DOHH2 (cell line): Measurements from ENCODE around the gene ST3GAL3.
A peak's percentile ranks its signal among the peaks of the same experiment; 100 is the strongest.

Experiments used
- H3F3A ChIP-seq: fragments of 200-600 bp; sonication (generic), shearing (Covaris generic); 2 replicates; pipeline ENCODE4 v1.6.0; 2016; ENCODE audit warnings: antibody characterized with exemption, mild to moderate bottlenecking; ENCODE audit not compliant: control insufficient read depth, insufficient read depth
- H3K27ac ChIP-seq: fragments of 200-600 bp; sonication (generic); 2 replicates; pipeline ENCODE4 v1.5.1; 2014; ENCODE audit warnings: low read depth, mild to moderate bottlenecking, low read length, moderate library complexity
- H3K27me3 ChIP-seq: fragments of 200-600 bp; sonication (generic); 2 replicates; pipeline ENCODE4 v1.6.1; 2014; ENCODE audit warnings: mild to moderate bottlenecking, low read length, mixed read lengths; ENCODE audit not compliant: control insufficient read depth
- H3K36me3 ChIP-seq: fragments of 200-600 bp; sonication (generic); 2 replicates; pipeline ENCODE4 v1.6.1; 2014; ENCODE audit warnings: mild to moderate bottlenecking, low read length, moderate library complexity, mixed read lengths; ENCODE audit not compliant: control insufficient read depth
- H3K4me1 ChIP-seq: fragments of 200-600 bp; sonication (generic); 2 replicates; pipeline ENCODE4 v1.6.1; 2014; ENCODE audit warnings: mild to moderate bottlenecking, low read length, mixed read lengths; ENCODE audit not compliant: control insufficient read depth
- H3K4me2 ChIP-seq: fragments of 200-600 bp; sonication (generic); 2 replicates; pipeline ENCODE4 v1.6.0; 2014; ENCODE audit warnings: mild to moderate bottlenecking, low read length, moderate library complexity
- H3K4me3 ChIP-seq: fragments of 200-600 bp; sonication (generic); 2 replicates; pipeline ENCODE4 v1.5.1; 2014; ENCODE audit warnings: mild to moderate bottlenecking, low read length, mixed read lengths
- H3K79me2 ChIP-seq: fragments of 200-600 bp; sonication (generic); 2 replicates; pipeline ENCODE4 v1.6.1; 2014; ENCODE audit warnings: mild to moderate bottlenecking, low read length, mixed read lengths; ENCODE audit not compliant: control insufficient read depth
- H3K9me2 ChIP-seq: fragments of 200-600 bp; sonication (generic); replicated peaks from 2 replicates; pipeline ENCODE4 v1.6.1; 2014; ENCODE audit warnings: mild to moderate bottlenecking, low read length, mixed read lengths; ENCODE audit not compliant: control insufficient read depth
- H3K9me3 ChIP-seq: fragments of 200-600 bp; sonication (generic); 2 replicates; pipeline ENCODE4 v1.6.1; 2014; ENCODE audit warnings: antibody characterized with exemption, low read length, mixed read lengths; ENCODE audit not compliant: control insufficient read depth, insufficient read depth
- H4K20me1 ChIP-seq: fragments of 200-600 bp; sonication (generic); 2 replicates; pipeline ENCODE4 v1.6.0; 2014; ENCODE audit warnings: low read depth, mild to moderate bottlenecking, antibody characterized with exemption, low read length, moderate library complexity; ENCODE audit not compliant: control insufficient read depth, insufficient read depth
- EZH2phosphoT487 ChIP-seq: fragments of 200-600 bp; sonication (generic); IDR thresholded peaks from 2 replicates; pipeline ENCODE4 v1.6.1; 2017; ENCODE audit warnings: borderline replicate concordance, mild to moderate bottlenecking, antibody characterized with exemption, low read length, moderate library complexity, mixed read lengths
- TF ChIP-seq, protein P1 (sequence below): fragments of 200-600 bp; sonication (generic); IDR thresholded peaks from one replicate; pipeline ENCODE4 v1.5.1; 2014; ENCODE audit warnings: antibody characterized with exemption, mild to moderate bottlenecking, low read depth, low read length; ENCODE audit not compliant: poor library complexity, severe bottlenecking

ST3GAL3 gene

DNA sequence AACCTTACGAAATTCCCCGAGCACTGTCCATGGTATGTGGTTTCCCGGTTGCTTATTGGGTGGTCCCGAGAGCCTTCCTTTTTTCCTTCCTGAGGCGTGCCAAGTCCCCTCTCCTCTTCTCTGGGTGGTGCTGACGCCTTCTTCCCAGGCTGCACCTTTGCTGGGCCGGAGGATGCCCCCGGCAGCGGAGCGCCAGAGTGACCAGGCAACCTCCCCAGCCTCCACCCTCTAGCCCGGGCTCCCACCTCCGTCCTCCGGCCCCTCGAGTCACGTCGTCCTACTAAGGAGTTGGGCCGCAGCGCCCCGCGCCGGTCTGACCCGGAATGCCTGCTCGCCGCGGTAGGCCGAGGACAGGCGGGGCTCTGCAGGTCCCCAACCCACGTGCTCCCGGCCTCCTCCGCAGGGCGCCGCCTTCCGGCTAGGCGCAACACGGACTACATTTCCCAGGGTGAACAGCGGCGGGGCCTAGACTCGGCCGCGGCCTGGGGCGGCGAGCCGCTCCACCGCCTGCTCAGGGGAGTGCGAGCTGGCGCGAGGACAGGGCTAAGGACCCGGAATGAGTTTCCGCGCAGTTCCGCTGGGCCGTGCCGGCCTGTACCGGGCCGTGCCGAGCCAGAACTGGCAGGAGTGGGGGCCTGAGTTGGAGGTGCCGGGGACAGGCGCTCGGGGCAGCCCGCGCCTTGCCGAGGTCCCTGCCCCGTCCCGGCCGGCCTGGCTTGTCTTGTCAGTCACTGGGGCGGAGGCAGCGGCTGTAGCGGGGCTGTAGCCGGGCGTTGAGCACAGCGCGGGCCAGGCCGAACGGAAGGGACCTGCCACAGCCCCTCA, 239.1 kb downstream of the ST3GAL3 start, which contains the start of gene IPO13:
Gene IPO13, plus strand, starts transcription at position 715 of the 825 bp plus-strand sequence. CDS start 651 bp downstream, outside the sequence.
- H3K36me3 ChIP-seq: peaks cover 27% of the 10 kb centered on the region
- no peaks in the 10 kb centered on the region for H4K20me1 ChIP-seq
- no peaks in the 10 kb centered on the region for H3F3A ChIP-seq
- peak within 1 kb of the TSS; percentile 94 for H3K4me3 ChIP-seq
- H3K27ac ChIP-seq: peak within 1 kb of the TSS; percentile 64
- H3K9me2 ChIP-seq: no peaks in the 10 kb centered on the region
- no peaks in the 10 kb centered on the region for H3K27me3 ChIP-seq
- H3K79me2 ChIP-seq: peaks cover 46% of the 10 kb centered on the region
- peak within 1 kb of the TSS; percentile 93 for H3K4me2 ChIP-seq
- H3K9me3 ChIP-seq: no peaks in the 10 kb centered on the region
- peaks cover 26% of the 10 kb centered on the region for H3K4me1 ChIP-seq
- TF ChIP-seq, protein P1, sequence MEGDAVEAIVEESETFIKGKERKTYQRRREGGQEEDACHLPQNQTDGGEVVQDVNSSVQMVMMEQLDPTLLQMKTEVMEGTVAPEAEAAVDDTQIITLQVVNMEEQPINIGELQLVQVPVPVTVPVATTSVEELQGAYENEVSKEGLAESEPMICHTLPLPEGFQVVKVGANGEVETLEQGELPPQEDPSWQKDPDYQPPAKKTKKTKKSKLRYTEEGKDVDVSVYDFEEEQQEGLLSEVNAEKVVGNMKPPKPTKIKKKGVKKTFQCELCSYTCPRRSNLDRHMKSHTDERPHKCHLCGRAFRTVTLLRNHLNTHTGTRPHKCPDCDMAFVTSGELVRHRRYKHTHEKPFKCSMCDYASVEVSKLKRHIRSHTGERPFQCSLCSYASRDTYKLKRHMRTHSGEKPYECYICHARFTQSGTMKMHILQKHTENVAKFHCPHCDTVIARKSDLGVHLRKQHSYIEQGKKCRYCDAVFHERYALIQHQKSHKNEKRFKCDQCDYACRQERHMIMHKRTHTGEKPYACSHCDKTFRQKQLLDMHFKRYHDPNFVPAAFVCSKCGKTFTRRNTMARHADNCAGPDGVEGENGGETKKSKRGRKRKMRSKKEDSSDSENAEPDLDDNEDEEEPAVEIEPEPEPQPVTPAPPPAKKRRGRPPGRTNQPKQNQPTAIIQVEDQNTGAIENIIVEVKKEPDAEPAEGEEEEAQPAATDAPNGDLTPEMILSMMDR: peak; percentile 89
- no peak for TF ChIP-seq EZH2phosphoT487

DNA sequence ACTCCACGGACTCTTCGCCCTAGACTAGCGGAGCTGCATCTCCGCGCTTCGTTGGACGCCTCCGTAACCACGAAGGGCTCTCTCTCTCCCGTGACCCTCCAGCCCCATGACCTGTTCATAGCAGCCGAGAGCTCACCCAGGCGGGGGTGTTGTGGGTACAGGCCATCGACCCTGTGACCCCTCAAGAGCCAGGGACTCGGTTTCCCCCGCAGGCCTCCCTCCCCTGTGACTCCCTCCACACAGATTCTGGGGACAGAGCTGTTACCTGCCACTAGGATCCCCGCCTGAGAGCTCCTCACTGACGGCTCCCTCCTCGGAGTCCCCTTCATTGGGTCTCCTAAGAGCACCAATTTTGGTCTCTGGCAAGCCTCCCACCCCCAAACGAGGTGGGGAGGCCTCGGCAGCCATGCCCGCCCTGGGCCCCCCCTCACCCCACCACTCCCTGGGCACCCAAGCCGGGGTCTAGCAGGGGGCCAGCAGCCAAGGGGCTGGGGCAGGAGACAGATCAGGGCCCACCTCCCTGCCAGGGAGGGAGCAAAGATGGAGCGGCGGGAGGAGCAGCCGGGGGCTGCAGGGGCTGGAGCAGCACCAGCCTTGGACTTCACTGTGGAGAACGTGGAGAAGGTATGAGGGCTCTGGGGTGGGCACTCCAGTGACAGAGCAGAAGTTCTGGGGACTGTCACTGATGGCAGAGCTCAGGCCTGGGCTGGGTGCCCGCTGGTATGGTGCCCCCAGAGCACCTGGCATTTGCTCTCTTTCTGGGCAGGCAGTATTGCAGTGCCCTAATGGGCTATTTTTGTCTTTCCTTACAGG, 239.9 kb downstream of the ST3GAL3 start:
- H3K4me2 ChIP-seq: peak overlapping the region; percentile 93
- no peaks in the 10 kb centered on the region for H3F3A ChIP-seq
- H3K36me3 ChIP-seq: peaks cover 27% of the 10 kb centered on the region
- no peaks in the 10 kb centered on the region for H3K9me3 ChIP-seq
- TF ChIP-seq, protein P1: no peak
- TF ChIP-seq EZH2phosphoT487: no peak
- H3K9me2 ChIP-seq: no peaks in the 10 kb centered on the region
- H3K27ac ChIP-seq: peak overlapping the region; percentile 64
- peaks cover 50% of the 10 kb centered on the region for H3K79me2 ChIP-seq
- H3K4me3 ChIP-seq: peak overlapping the region; percentile 94
- no peaks in the 10 kb centered on the region for H4K20me1 ChIP-seq
- no peaks in the 10 kb centered on the region for H3K27me3 ChIP-seq
- peaks cover 26% of the 10 kb centered on the region for H3K4me1 ChIP-seq

DNA sequence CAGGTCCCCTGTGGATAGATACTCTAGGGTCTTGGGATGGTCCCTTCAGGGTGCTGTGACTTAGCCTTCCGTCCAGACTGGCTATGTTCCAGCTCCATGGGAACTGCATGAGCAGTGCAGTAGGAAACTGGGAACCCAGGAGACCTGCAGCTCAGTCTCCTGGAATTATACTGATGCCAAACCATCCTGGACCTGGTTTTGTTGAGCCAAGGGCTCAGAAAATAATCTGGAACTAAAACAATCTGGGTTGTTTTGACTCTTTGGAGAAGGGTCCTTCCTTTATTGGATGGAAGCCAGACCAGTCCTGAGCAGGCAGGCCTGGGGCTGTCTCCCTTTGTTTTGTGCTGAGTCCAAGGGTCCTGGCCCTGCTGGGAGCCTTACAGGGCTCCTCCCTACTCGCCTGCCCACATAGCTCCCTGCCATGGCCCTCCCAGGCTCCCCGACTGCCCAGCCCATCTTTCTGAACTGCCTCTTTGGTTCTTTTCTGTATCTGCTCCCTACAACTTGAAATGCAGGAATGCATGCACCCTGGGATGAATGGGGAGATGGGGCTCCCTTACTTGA, 240.6 kb downstream of the ST3GAL3 start:
- peaks cover 27% of the 10 kb centered on the region for H3K36me3 ChIP-seq
- peak overlapping the region; percentile 93 for H3K4me2 ChIP-seq
- H3K9me3 ChIP-seq: no peaks in the 10 kb centered on the region
- H3K79me2 ChIP-seq: peaks cover 54% of the 10 kb centered on the region
- H3F3A ChIP-seq: no peaks in the 10 kb centered on the region
- peaks cover 26% of the 10 kb centered on the region for H3K4me1 ChIP-seq
- no peaks in the 10 kb centered on the region for H4K20me1 ChIP-seq
- TF ChIP-seq EZH2phosphoT487: no peak
- TF ChIP-seq, protein P1: no peak
- H3K9me2 ChIP-seq: no peaks in the 10 kb centered on the region
- peak overlapping the region; percentile 94 for H3K4me3 ChIP-seq
- H3K27me3 ChIP-seq: no peaks in the 10 kb centered on the region
- no peak overlapping the region for H3K27ac ChIP-seq
